Mammary microvascular endothelial cell (primary cell): ENCODE measurements around the gene NPC1L1. TPM values are rescaled to one million over a fixed set of nuclear protein-coding genes. Genes with fewer than 3 reads are reported as not detected.

Source experiments
- total RNA-seq: library from RNA; depleted of rRNA; stranded (reverse); fragments of >200 nt; gene quantifications from 2 replicates; pipeline ENCODE4 v1.2.3, GENCODE V29; 2015

The NPC1L1 gene
- not detected in 2 replicates for total RNA-seq

GRCh38 chr7:44541028-44541869 lies at the start of gene NPC1L1:
NPC1L1 (minus strand) TSS chr7:44541330; CDS start chr7:44541259, 71 bp downstream.

GRCh38 chr7:44581879-44582603 lies 40.9 kb upstream of the NPC1L1 start, which contains the start of gene TMED4:
TMED4 (minus strand) TSS chr7:44582231; CDS start chr7:44582206, 25 bp downstream.

GRCh38 chr7:44573464-44574286 lies 32.5 kb upstream of the NPC1L1 start, which contains the start of gene DDX56:
DDX56 (minus strand) TSS chr7:44573908; CDS start chr7:44573895, 13 bp downstream.

GRCh38 chr7:44490351-44491200 lies 50.6 kb downstream of the NPC1L1 start, which contains the start of gene NUDCD3:
NUDCD3 (minus strand) TSS chr7:44490658; CDS start chr7:44490600, 58 bp downstream.

Other genes starting within 250 kb of the NPC1L1 start
- 0.20 and 0.69 TPM in 2 replicates for gene CAMK2B, start 215.7 kb downstream of the NPC1L1 start, total RNA-seq
- 60.5 and 62.0 TPM in 2 replicates for gene NUDCD3, start 50.7 kb downstream of the NPC1L1 start, total RNA-seq
- 74.0 and 77.9 TPM in 2 replicates for gene DDX56, start 32.6 kb upstream of the NPC1L1 start, total RNA-seq
- gene TMED4, start 40.9 kb upstream of the NPC1L1 start, total RNA-seq: 97.1 and 97.9 TPM in 2 replicates
- gene OGDH, start 65.3 kb upstream of the NPC1L1 start, total RNA-seq: 102 and 109 TPM in 2 replicates
- 14.9 and 21.5 TPM in 2 replicates for gene ZMIZ2, start 207.5 kb upstream of the NPC1L1 start, total RNA-seq